Caco-2 (cell line): ENCODE measurements around the gene TTLL4. TPM values are rescaled to one million over a fixed set of nuclear protein-coding genes. Genes with fewer than 3 reads are reported as not detected.

Experiments
- BruUV-seq: library from RNA; stranded (reverse); fragments of 400-500 nt; replicated peaks from 2 replicates; lab custom pipeline; 2021; lab: Mats Ljungman, UMichigan
- CTCF ChIA-PET: fragments of 300-600 bp; sonication (Branson Sonifier 250); formaldehyde crosslinking; loops from one replicate; lab custom pipeline; 2022; ENCODE audit warnings: antibody characterized with exemption; lab: Charles Lee
- POLR2A ChIA-PET: fragments of 300-600 bp; sonication (Branson Sonifier 250); formaldehyde crosslinking; loops from one replicate; lab custom pipeline; 2022; ENCODE audit warnings: antibody characterized with exemption; lab: Charles Lee
- DNase-seq, 2 experiments: peaks; one replicate each; pipeline versions ENCODE4 v3.0.0 to v3.0.0-alpha.2; 2020 to 2022
- H3K27me3 ChIP-seq: replicated peaks from 2 replicates; pipeline ENCODE4 v1.6.0; 2011; ENCODE audit warnings: low read length; ENCODE audit not compliant: control insufficient read depth, insufficient read depth
- H3K36me3 ChIP-seq: 2 replicates; pipeline ENCODE4 v1.5.1; 2011; ENCODE audit warnings: low read length; ENCODE audit not compliant: control insufficient read depth, insufficient read depth
- H3K4me1 ChIP-seq: fragments of 250-450 bp; sonication (Bioruptor Pico); 2 replicates; pipeline ENCODE4 v1.5.1; 2020; ENCODE audit warnings: mild to moderate bottlenecking
- H3K4me3 ChIP-seq: 2 replicates; pipeline ENCODE4 v1.5.1; 2011; ENCODE audit warnings: low read depth, mild to moderate bottlenecking, control low read depth, low read length
- H3K9me3 ChIP-seq: fragments of 250-450 bp; sonication (Bioruptor Pico); 2 replicates; pipeline ENCODE4 v1.5.1; 2020; ENCODE audit warnings: mild to moderate bottlenecking, moderate library complexity
- H3K27ac Mint-ChIP-seq: one replicate; pipeline ENCODE4 v1.8.0; 2022; ENCODE audit warnings: mixed read lengths; ENCODE audit not compliant: unreplicated experiment
- H3K27me3 Mint-ChIP-seq: one replicate; pipeline ENCODE4 v1.8.0; 2022; ENCODE audit warnings: mixed read lengths; ENCODE audit not compliant: insufficient read depth, unreplicated experiment
- H3K36me3 Mint-ChIP-seq: one replicate; pipeline ENCODE4 v1.8.0; 2022; ENCODE audit warnings: mild to moderate bottlenecking, mixed read lengths; ENCODE audit not compliant: insufficient read depth, unreplicated experiment
- H3K4me1 Mint-ChIP-seq: one replicate; pipeline ENCODE4 v1.8.0; 2022; ENCODE audit warnings: low read depth, mixed read lengths; ENCODE audit not compliant: unreplicated experiment
- H3K4me3 Mint-ChIP-seq: one replicate; pipeline ENCODE4 v1.8.0; 2022; ENCODE audit warnings: mild to moderate bottlenecking, moderate library complexity, mixed read lengths; ENCODE audit not compliant: unreplicated experiment
- H3K9me3 Mint-ChIP-seq: one replicate; pipeline ENCODE4 v1.8.0; 2022; ENCODE audit warnings: mixed read lengths; ENCODE audit not compliant: unreplicated experiment
- intact Hi-C: fragments of 100-400 bp; cut with micrococcal nuclease; formaldehyde crosslinking; loops from one replicate; pipeline ENCODE4 v1.10.0; 2022; ENCODE audit not compliant: unreplicated experiment
- total RNA-seq: library from RNA; stranded (reverse); gene quantifications from 2 replicates; pipeline ENCODE4 v1.2.3, GENCODE V29; 2022
- TF ChIP-seq, protein P1 (sequence below), 2 experiments: fragments of 200-600 bp in 1 of 2; IDR thresholded peaks; 1 replicate in 1 of 2; 2 replicates in 1 of 2; pipeline versions ENCODE4 v1.5.1 to v1.8.0; 2011 to 2022; ENCODE audit warnings: antibody characterized with exemption in 1 of 2, control low read depth in 1 of 2, inconsistent platforms in 1 of 2, low read depth in 1 of 2, low read length in 1 of 2, mild to moderate bottlenecking in 1 of 2, moderate library complexity in 1 of 2; ENCODE audit not compliant: insufficient read depth in 1 of 2, severe bottlenecking in 1 of 2, unreplicated experiment in 1 of 2

Gene TTLL4
- total RNA-seq, 1 experiment from 2014 or later, result 86.6 TPM

- ChIA-PET CTCF (interaction anchor here (0.6 to 4.4 kb wide), 4 partner anchors 12 to 275 kb away, joined by 3 to 20 read pairs (median 13); partner anchors contain the start of genes BCS1L and ZNF142), POLR2A (interaction anchor here (1.2 to 2.3 kb wide), 2 partner anchors 12 to 189 kb away, joined by 3 to 43 read pairs; partner anchors contain the start of genes BCS1L and ZNF142)
- Mint-ChIP-seq H3K27ac (peak overlapping the region; percentile 91), H3K27me3 (no peaks in the 10 kb centered on the region), H3K4me3 (peak overlapping the region; percentile 96), H3K9me3 (no peaks in the 10 kb centered on the region), H3K36me3 (peaks cover 35% of the 10 kb centered on the region), H3K4me1 (peaks cover 11% of the 10 kb centered on the region)
- Histone ChIP-seq H3K36me3 (no peaks in the 10 kb centered on the region), H3K4me1 (peaks cover 11% of the 10 kb centered on the region; the same call in 1 of the 2 replicates), H3K9me3 (no peaks in the 10 kb centered on the region), H3K4me3 (peak overlapping the region; percentile 86), H3K27me3 (no peaks in the 10 kb centered on the region)
- DNase-seq, result no peak
- TSS peak; percentile 79 for BruUV-seq
- TF ChIP-seq, protein P1, sequence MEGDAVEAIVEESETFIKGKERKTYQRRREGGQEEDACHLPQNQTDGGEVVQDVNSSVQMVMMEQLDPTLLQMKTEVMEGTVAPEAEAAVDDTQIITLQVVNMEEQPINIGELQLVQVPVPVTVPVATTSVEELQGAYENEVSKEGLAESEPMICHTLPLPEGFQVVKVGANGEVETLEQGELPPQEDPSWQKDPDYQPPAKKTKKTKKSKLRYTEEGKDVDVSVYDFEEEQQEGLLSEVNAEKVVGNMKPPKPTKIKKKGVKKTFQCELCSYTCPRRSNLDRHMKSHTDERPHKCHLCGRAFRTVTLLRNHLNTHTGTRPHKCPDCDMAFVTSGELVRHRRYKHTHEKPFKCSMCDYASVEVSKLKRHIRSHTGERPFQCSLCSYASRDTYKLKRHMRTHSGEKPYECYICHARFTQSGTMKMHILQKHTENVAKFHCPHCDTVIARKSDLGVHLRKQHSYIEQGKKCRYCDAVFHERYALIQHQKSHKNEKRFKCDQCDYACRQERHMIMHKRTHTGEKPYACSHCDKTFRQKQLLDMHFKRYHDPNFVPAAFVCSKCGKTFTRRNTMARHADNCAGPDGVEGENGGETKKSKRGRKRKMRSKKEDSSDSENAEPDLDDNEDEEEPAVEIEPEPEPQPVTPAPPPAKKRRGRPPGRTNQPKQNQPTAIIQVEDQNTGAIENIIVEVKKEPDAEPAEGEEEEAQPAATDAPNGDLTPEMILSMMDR (IDR thresholded peaks at IDR 0.05; ENCODE audit: insufficient read depth in 1 of 2, low read depth in 1 of 2, low read length in 1 of 2, severe bottlenecking in 1 of 2, unreplicated experiment in 1 of 2), result no peak
- intact Hi-C loops, result no loop called here
These were observed 39.5 kb upstream of the TTLL4 start for GRCh38 chr2:218671097-218671653.

DNA sequence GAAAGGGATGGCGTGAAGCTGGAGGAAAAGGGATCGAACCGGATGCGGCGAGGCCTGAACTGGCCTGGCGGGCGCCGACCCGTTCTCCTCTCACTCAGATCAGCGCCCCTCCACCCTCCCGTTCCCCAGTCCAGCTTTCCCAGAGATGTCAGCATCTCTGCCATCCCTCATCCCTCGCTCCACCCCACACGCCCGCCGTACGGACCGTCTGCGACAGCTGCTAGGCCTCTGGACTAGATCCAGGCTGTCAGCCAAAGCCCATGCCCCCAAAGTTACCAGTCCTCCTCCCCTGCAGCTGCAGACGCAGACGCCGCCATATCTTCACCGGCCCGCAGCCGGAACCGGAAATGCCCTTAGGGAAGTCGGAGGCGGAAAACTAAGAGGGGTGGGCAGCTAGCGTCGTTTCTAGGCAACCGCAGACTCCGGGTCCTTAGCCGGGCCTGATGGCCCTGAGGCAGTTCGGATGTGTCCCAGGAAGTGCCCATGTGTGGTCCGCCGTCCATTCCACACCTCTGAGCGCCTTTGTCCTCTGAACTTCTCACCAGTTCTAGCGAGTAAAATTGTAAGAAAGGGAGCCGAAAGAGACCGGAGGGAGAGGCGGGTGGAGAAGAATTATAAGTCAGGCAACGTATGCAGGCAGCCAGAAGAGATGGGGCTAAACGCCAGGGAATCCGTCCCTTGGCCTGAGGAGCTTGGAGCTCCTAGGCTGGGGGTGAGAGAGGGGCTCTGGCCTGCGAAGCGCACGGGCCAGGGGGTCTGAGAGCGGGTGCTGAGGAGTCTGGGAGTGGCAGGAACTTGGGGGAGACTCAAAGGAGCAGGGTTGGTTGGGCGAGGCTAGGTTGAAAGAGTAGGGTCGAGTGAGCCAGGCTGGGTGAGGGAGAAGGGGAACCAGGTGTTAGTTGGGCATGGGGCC, 38.7 kb upstream of the TTLL4 start, which contains the start of the genes RNF25 and STK36:
Gene RNF25, minus strand, starts transcription at position 349 of the 913 bp plus-strand sequence. Its CDS starts 32 bp downstream, at position 317.
Gene STK36, plus strand, starts transcription at position 433 of the 913 bp plus-strand sequence. CDS start 744 bp downstream, outside the sequence.
- Histone ChIP-seq H3K9me3 (no peaks in the 10 kb centered on the region), H3K4me1 (peaks cover 11% of the 10 kb centered on the region; the same call in 1 of the 2 replicates), H3K4me3 (peak within 1 kb of the TSS; percentile 86), H3K36me3 (no peaks in the 10 kb centered on the region), H3K27me3 (no peaks in the 10 kb centered on the region)
- Mint-ChIP-seq H3K27me3 (no peaks in the 10 kb centered on the region), H3K4me1 (peaks cover 11% of the 10 kb centered on the region), H3K4me3 (peak within 1 kb of the TSS; percentile 96), H3K27ac (peak within 1 kb of the TSS; percentile 91), H3K36me3 (peaks cover 30% of the 10 kb centered on the region), H3K9me3 (no peaks in the 10 kb centered on the region)
- peak; percentile 86 to 88 for DNase-seq
- POLR2A ChIA-PET, result interaction anchor here (0.8 to 2.3 kb wide), 3 partner anchors 13 to 189 kb away, joined by 3 to 43 read pairs (median 4); partner anchors contain the start of genes BCS1L and ZNF142
- CTCF ChIA-PET, result interaction anchor here (0.6 to 4.4 kb wide), 7 partner anchors 13 to 276 kb away, joined by 3 to 20 read pairs (median 7); partner anchors contain the start of genes BCS1L, TTLL4 and ZNF142
- BruUV-seq, result no TSS peak
- TF ChIP-seq, protein P1 (IDR thresholded peaks at IDR 0.05; ENCODE audit: insufficient read depth in 1 of 2, low read depth in 1 of 2, low read length in 1 of 2, severe bottlenecking in 1 of 2, unreplicated experiment in 1 of 2), result no peak
- intact Hi-C loops, result loop anchor here (1.0 to 2.0 kb wide), 3 partner anchors 13 to 39 kb away; partner anchors contain the start of genes BCS1L, TTLL4 and ZNF142

GRCh38 chr2:218679119-218679518, 31.5 kb upstream of the TTLL4 start:
- intact Hi-C loops, result no loop called here
- no peaks in the 10 kb centered on the region for H3K9me3 ChIP-seq
- ChIA-PET CTCF (no interaction called here), POLR2A (no interaction called here)
- no peak for DNase-seq
- H3K27me3 ChIP-seq, result no peaks in the 10 kb centered on the region
- TF ChIP-seq, protein P1 (IDR thresholded peaks at IDR 0.05; ENCODE audit: insufficient read depth in 1 of 2, low read depth in 1 of 2, low read length in 1 of 2, severe bottlenecking in 1 of 2, unreplicated experiment in 1 of 2), result no peak
- no peaks in the 10 kb centered on the region for H3K4me1 ChIP-seq
- Mint-ChIP-seq H3K9me3 (no peaks in the 10 kb centered on the region), H3K36me3 (peaks cover 7% of the 10 kb centered on the region), H3K27me3 (no peaks in the 10 kb centered on the region), H3K27ac (no peak overlapping the region), H3K4me1 (no peaks in the 10 kb centered on the region), H3K4me3 (no peak overlapping the region)
- BruUV-seq, result no TSS peak
- no peaks in the 10 kb centered on the region for H3K36me3 ChIP-seq
- H3K4me3 ChIP-seq, result no peak overlapping the region
